Memory B cell (primary cell): Measurements from ENCODE around the gene RELA.

Source experiments
- ATAC-seq: fragments of 150-1000 bp; cut with Tn5 transposase; 2 replicates; pipeline ENCODE4 v1.10.0; 2021; ENCODE audit warnings: low read depth, mild to moderate bottlenecking, moderate library complexity
- DNase-seq, 2 donors: peaks; one replicate each; pipeline ENCODE4 v3.0.0; 2022; ENCODE audit warnings: low spot score in 2 of 2
- H3K27ac Mint-ChIP-seq: one replicate; pipeline ENCODE4 v1.8.0; 2022; ENCODE audit warnings: mild to moderate bottlenecking, moderate library complexity, mixed read lengths
- H3K27me3 Mint-ChIP-seq: one replicate; pipeline ENCODE4 v1.8.0; 2022; ENCODE audit warnings: mixed read lengths
- H3K36me3 Mint-ChIP-seq: one replicate; pipeline ENCODE4 v1.8.0; 2022; ENCODE audit warnings: mild to moderate bottlenecking, mixed read lengths
- H3K4me1 Mint-ChIP-seq: one replicate; pipeline ENCODE4 v1.8.0; 2022; ENCODE audit warnings: mixed read lengths
- H3K4me3 Mint-ChIP-seq: one replicate; pipeline ENCODE4 v1.8.0; 2022; ENCODE audit warnings: mild to moderate bottlenecking, moderate library complexity, mixed read lengths
- H3K9me3 Mint-ChIP-seq: one replicate; pipeline ENCODE4 v1.8.0; 2022; ENCODE audit warnings: mixed read lengths

The RELA gene

GRCh38 chr11:65611758-65612603 lies 50.7 kb downstream of the RELA start:
- Mint-ChIP-seq H3K9me3 (no peaks in the 10 kb centered on the region), H3K27me3 (no peaks in the 10 kb centered on the region), H3K4me3 (peak overlapping the region; percentile 95), H3K27ac (peak overlapping the region; percentile 87), H3K36me3 (peaks cover 13% of the 10 kb centered on the region), H3K4me1 (peaks cover 38% of the 10 kb centered on the region)
- no peak for DNase-seq
- ATAC-seq, result no peak

GRCh38 chr11:65611028-65611757 lies 51.5 kb downstream of the RELA start:
- Mint-ChIP-seq H3K9me3 (no peaks in the 10 kb centered on the region), H3K4me3 (peak overlapping the region; percentile 37), H3K27me3 (no peaks in the 10 kb centered on the region), H3K4me1 (peaks cover 31% of the 10 kb centered on the region), H3K36me3 (peaks cover 10% of the 10 kb centered on the region), H3K27ac (peak overlapping the region; percentile 73)
- ATAC-seq, result no peak
- no peak for DNase-seq

- DNase-seq, result no peak
- Mint-ChIP-seq H3K36me3 (peaks cover 12% of the 10 kb centered on the region), H3K9me3 (no peaks in the 10 kb centered on the region), H3K27me3 (no peaks in the 10 kb centered on the region), H3K27ac (peak overlapping the region; percentile 73), H3K4me3 (no peak overlapping the region), H3K4me1 (peaks cover 31% of the 10 kb centered on the region)
- ATAC-seq, result no peak
Observed at GRCh38 chr11:65610404-65610803, 52.3 kb downstream of the RELA start.

GRCh38 chr11:65609665-65610064 lies 53.1 kb downstream of the RELA start:
- ATAC-seq (no peak), DNase-seq (no peak)
- no peaks in the 10 kb centered on the region for H3K27me3 Mint-ChIP-seq
- H3K36me3 Mint-ChIP-seq, result peaks cover 12% of the 10 kb centered on the region
- H3K4me3 Mint-ChIP-seq, result no peak overlapping the region
- H3K4me1 Mint-ChIP-seq, result peaks cover 31% of the 10 kb centered on the region
- no peaks in the 10 kb centered on the region for H3K9me3 Mint-ChIP-seq
- H3K27ac Mint-ChIP-seq, result peak overlapping the region; percentile 56

- Mint-ChIP-seq H3K27me3 (no peaks in the 10 kb centered on the region), H3K9me3 (no peaks in the 10 kb centered on the region), H3K36me3 (peaks cover 12% of the 10 kb centered on the region), H3K4me3 (no peak overlapping the region), H3K27ac (no peak overlapping the region), H3K4me1 (peaks cover 31% of the 10 kb centered on the region)
- no peak for DNase-seq
- ATAC-seq, result no peak
Observed at GRCh38 chr11:65609229-65609628, 53.5 kb downstream of the RELA start.

GRCh38 chr11:65607614-65608426 lies 54.9 kb downstream of the RELA start:
- Mint-ChIP-seq H3K4me3 (no peak overlapping the region), H3K27me3 (no peaks in the 10 kb centered on the region), H3K9me3 (no peaks in the 10 kb centered on the region), H3K27ac (no peak overlapping the region), H3K4me1 (peaks cover 34% of the 10 kb centered on the region), H3K36me3 (peaks cover 17% of the 10 kb centered on the region)
- DNase-seq (no peak), ATAC-seq (no peak)

GRCh38 chr11:65606876-65607613 lies 55.7 kb downstream of the RELA start:
- no peaks in the 10 kb centered on the region for H3K27me3 Mint-ChIP-seq
- no peaks in the 10 kb centered on the region for H3K9me3 Mint-ChIP-seq
- ATAC-seq, result peak; percentile 43
- no peak overlapping the region for H3K27ac Mint-ChIP-seq
- H3K36me3 Mint-ChIP-seq, result peaks cover 17% of the 10 kb centered on the region
- H3K4me1 Mint-ChIP-seq, result peaks cover 30% of the 10 kb centered on the region
- DNase-seq, result no peak
- H3K4me3 Mint-ChIP-seq, result no peak overlapping the region

- Mint-ChIP-seq H3K4me3 (no peak overlapping the region), H3K27me3 (no peaks in the 10 kb centered on the region), H3K4me1 (peaks cover 14% of the 10 kb centered on the region), H3K9me3 (no peaks in the 10 kb centered on the region), H3K27ac (no peak overlapping the region), H3K36me3 (peaks cover 12% of the 10 kb centered on the region)
- no peak for ATAC-seq
- no peak for DNase-seq
Observed at GRCh38 chr11:65604258-65604657, 58.5 kb downstream of the RELA start.
